ENCODE measurements around the gene TAF8.

DNA sequence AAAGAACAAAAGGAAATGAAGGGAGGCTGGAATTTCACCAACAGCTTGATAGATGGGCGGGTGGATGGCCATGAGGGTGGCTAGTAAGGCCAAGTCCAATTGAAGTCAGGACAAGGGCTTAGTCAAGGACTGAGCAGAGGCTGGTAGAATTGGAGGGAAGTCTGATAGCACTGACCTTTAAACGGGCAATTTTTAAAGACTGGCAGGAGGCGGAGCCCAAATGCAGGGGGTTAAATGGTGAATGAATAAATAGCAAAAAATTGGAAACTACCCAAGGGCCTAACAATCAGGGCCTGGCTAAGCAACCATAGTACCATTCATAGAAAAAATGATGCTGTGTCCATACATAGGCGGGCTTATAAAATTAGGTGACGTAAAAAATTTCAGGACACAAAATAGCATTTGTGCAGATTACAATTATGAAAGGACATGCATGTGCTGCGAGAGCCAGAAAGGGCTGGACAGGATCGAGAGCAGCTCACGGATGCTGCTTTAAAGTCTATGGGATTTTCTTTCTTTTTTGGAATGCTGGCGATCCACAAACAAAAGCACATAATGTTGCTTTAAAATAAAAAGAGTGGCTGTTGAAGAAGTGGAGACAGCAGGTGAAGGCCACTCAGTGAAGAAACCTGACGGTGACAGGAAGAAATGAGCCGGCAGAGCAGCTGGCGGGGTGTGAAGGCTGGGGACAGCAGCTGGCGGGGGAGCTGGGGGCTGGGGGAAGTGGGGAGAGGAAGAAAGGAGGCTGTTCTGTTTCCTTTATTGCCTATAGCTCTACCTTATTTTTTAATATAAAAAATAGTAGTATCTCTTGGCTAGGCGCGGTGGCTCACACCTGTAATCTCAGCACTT, 42.8 kb upstream of the TAF8 start:
- TF ChIP-seq, protein P1, sequence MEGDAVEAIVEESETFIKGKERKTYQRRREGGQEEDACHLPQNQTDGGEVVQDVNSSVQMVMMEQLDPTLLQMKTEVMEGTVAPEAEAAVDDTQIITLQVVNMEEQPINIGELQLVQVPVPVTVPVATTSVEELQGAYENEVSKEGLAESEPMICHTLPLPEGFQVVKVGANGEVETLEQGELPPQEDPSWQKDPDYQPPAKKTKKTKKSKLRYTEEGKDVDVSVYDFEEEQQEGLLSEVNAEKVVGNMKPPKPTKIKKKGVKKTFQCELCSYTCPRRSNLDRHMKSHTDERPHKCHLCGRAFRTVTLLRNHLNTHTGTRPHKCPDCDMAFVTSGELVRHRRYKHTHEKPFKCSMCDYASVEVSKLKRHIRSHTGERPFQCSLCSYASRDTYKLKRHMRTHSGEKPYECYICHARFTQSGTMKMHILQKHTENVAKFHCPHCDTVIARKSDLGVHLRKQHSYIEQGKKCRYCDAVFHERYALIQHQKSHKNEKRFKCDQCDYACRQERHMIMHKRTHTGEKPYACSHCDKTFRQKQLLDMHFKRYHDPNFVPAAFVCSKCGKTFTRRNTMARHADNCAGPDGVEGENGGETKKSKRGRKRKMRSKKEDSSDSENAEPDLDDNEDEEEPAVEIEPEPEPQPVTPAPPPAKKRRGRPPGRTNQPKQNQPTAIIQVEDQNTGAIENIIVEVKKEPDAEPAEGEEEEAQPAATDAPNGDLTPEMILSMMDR (IDR thresholded peaks at IDR 0.05; ENCODE audit: low read depth, low read length, poor library complexity, severe bottlenecking), result no peak
- no peak for TF ChIP-seq EZH2phosphoT487 (IDR thresholded peaks at IDR 0.05; ENCODE audit: borderline replicate concordance, low read length)

All from DOHH2 (cell line).